WI38 (cell line): ENCODE measurements around the gene F10.

Experiments used
- H3K4me3 ChIP-seq: 2 replicates; pipeline ENCODE4 v1.5.1; 2011; ENCODE audit warnings: low read depth, mild to moderate bottlenecking, control low read depth, low read length
- CTCF ChIP-seq: IDR thresholded peaks from 2 replicates; pipeline ENCODE4 v1.5.1; 2012; ENCODE audit warnings: low read depth, mild to moderate bottlenecking, control low read depth, low read length

The F10 gene

GRCh38 chr13:113145911-113146598 is 23.5 kb downstream of the F10 start:
- TF ChIP-seq CTCF, result no peak
- H3K4me3 ChIP-seq, result no peak overlapping the region

DNA sequence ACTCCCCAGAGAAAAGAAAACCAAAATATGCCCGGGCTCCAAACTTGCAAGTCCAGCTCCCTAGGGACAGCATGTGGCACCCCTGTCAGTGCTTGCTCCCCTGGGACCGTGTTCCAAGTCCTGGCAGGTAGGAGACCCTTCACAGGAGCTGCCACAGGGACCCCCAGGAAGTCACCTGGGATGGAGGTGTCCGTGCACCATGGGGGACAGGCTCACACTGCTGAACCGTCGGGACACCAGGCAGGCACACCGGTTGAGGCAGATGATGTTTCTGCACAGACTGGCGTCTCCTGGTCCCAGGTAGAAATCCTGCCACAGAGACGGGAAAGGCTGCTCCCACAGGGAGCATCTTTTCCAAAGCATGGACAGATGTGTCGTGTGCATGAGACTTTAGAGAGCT is 24.2 kb downstream of the F10 start:
- no peak overlapping the region for H3K4me3 ChIP-seq
- no peak for TF ChIP-seq CTCF

GRCh38 chr13:113147206-113147605 is 24.6 kb downstream of the F10 start:
- no peak overlapping the region for H3K4me3 ChIP-seq
- no peak for TF ChIP-seq CTCF

DNA sequence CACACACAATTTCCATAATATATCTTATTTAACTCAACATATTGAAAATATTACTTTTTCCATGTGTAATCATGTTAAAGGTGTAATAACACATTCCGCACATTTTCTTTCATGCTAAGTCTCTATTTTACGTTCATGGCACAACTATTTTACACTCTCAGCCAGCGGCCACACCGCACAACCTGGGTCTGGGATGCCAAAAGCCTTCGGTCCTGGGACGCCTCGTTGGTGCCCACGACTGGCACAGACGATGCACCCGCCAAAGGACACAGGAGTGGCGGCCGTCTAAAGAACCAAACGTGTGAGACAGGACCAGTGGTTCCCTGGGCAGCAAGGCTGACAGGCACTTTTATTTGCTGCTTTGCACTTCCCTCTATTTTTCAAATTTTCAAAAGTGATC is 25.8 kb downstream of the F10 start:
- no peak for TF ChIP-seq CTCF
- H3K4me3 ChIP-seq, result no peak overlapping the region

GRCh38 chr13:113148940-113149503 is 26.4 kb downstream of the F10 start:
- TF ChIP-seq CTCF, result no peak
- no peak overlapping the region for H3K4me3 ChIP-seq

DNA sequence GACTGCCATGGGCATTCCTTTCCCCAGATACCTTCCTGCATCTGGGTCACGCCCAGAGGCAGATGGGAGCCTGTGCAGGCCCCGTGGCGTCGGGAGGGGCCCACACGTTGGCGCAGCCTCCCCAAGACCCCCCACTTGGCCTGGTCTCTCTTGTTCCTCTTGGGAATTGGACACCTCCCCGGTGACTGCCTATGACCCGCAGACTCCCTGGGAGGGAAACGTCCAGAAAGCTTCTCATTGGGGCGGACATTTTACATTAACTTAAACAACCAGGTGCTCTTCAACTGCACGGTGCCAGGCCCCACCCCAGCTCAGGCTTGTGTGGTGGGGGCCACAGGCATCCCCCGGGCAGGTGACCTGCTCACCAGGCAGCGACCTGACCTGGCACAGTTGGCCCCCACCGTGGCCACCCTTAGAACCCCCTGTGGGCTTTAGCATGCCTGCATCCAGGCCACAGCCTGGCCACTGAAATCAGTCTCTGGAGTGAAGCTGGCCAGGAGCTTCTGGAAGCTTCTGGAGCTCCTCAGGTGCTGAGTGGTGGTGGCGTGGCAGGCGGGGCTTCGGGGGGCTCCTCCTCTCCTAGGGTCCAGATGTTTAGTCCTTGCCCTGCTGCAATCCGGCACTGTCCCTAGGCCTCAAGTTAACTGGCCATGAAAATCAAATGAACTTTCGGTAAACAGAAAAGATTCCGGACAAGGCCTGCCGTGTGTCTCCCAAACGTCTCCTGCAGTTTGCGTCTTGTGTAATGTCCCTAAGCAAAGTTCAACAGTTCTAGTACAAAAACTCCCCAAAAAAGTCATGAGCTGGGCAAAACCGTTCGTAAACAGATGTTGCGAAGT is 27.3 kb downstream of the F10 start:
- H3K4me3 ChIP-seq, result no peak overlapping the region
- no peak for TF ChIP-seq CTCF
